ENCODE data around the gene LPP. TPM values are rescaled to one million over a fixed set of nuclear protein-coding genes. Genes with fewer than 3 reads are reported as not detected.

LPP gene
- total RNA-seq, 6 donors from 2014 or later: 86.0 to 196 (median 160) TPM

DNA sequence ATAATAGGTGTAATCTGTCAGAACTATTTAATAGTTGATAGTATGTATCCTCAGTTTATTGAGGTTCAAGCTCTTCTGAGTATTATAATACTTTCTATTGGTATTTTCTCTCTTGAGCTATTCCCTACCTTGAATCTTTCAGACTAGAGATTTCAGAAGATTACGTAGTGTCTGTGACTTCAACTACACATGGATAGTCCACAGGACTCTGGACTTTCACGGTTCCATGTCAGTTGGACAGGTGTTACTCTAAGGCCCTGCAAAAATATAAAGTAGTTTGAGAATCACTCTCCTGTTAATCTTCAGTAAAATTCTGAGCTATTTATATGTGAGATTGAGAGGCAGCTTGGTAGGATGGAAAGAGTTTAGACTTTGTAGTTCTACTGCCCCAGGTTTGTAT lies 664.3 kb downstream of the LPP start:
- no peaks in the 10 kb centered on the region for H3K9me3 ChIP-seq
- H3K4me3 ChIP-seq: no peak overlapping the region
- TF ChIP-seq POLR2AphosphoS5 (IDR thresholded peaks at IDR 0.05) (no peak), EP300 (IDR thresholded peaks at IDR 0.05) (no peak), POLR2A (IDR thresholded peaks at IDR 0.05) (no peak)
- TF ChIP-seq, protein P1, sequence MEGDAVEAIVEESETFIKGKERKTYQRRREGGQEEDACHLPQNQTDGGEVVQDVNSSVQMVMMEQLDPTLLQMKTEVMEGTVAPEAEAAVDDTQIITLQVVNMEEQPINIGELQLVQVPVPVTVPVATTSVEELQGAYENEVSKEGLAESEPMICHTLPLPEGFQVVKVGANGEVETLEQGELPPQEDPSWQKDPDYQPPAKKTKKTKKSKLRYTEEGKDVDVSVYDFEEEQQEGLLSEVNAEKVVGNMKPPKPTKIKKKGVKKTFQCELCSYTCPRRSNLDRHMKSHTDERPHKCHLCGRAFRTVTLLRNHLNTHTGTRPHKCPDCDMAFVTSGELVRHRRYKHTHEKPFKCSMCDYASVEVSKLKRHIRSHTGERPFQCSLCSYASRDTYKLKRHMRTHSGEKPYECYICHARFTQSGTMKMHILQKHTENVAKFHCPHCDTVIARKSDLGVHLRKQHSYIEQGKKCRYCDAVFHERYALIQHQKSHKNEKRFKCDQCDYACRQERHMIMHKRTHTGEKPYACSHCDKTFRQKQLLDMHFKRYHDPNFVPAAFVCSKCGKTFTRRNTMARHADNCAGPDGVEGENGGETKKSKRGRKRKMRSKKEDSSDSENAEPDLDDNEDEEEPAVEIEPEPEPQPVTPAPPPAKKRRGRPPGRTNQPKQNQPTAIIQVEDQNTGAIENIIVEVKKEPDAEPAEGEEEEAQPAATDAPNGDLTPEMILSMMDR (IDR thresholded peaks at IDR 0.05): no peak
- H3K27me3 ChIP-seq: no peaks in the 10 kb centered on the region
- peak overlapping the region in 3 of 4 donors; percentile 22 to 65 (median 32) for H3K27ac ChIP-seq
- H3K4me1 ChIP-seq: peaks cover 16 to 36% (median 27%) of the 10 kb centered on the region in 4 donors
- DNase-seq (no peak), ATAC-seq (ENCODE audit: low FRiP score in 2 of 2) (no peak)
- H3K36me3 ChIP-seq: no peaks in the 10 kb centered on the region
- 86 to 95% methylated on average over 2 of the region's 2 CpGs for WGBS, 2 donors

GRCh38 chr3:188819939-188820338 lies 666.0 kb downstream of the LPP start:
- WGBS, 2 donors: 68 to 79% methylated on average over 1 of the region's 1 CpG
- Histone ChIP-seq H3K4me3 (no peak overlapping the region), H3K9me3 (no peaks in the 10 kb centered on the region), H3K4me1 (peaks cover 16 to 36% (median 27%) of the 10 kb centered on the region in 4 donors), H3K27ac (peak overlapping the region in 3 of 4 donors; percentile 27 to 61 (median 28)), H3K27me3 (no peaks in the 10 kb centered on the region), H3K36me3 (no peaks in the 10 kb centered on the region)
- TF ChIP-seq EP300 (IDR thresholded peaks at IDR 0.05): peak in 2 of 4 donors; percentile 22 to 50
- TF ChIP-seq, protein P1 (IDR thresholded peaks at IDR 0.05): no peak
- peak in 1 of 2 donors; percentile 31 for TF ChIP-seq POLR2AphosphoS5 (IDR thresholded peaks at IDR 0.05)
- DNase-seq: peak in 1 of 2 donors; percentile 9
- peak in 1 of 2 donors; percentile 83 for ATAC-seq (ENCODE audit: low FRiP score in 2 of 2)

DNA sequence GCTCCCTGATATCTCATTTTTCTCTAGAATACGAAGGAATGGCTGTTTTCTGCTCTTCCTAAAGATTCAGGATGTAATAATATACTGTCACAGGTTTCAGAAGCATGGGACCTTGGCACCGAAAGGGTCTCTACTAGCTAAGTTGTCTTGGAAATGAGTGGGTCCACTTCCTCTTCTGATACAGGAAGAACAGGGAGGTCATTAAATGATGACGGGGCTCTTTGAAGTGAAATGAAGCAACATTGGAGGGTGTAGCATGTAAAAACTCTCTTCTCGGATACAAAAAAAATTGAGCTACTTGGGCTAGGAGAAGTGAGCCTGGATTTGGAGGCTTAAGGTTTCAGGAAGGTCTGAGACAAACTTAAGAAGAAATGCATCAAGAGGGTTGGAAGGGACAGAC lies 668.0 kb downstream of the LPP start:
- 70% methylated on average over 4 of the region's 4 CpGs for WGBS, 2 donors
- no peak for DNase-seq
- no peaks in the 10 kb centered on the region for H3K36me3 ChIP-seq
- ATAC-seq (ENCODE audit: low FRiP score in 2 of 2): peak in 1 of 2 donors; percentile 69
- H3K27ac ChIP-seq: peak overlapping the region in 3 of 4 donors; percentile 9 to 55 (median 36)
- no peak overlapping the region for H3K4me3 ChIP-seq
- peaks cover 13 to 32% (median 23%) of the 10 kb centered on the region in 4 donors for H3K4me1 ChIP-seq
- no peaks in the 10 kb centered on the region for H3K27me3 ChIP-seq
- TF ChIP-seq, protein P1 (IDR thresholded peaks at IDR 0.05): no peak
- peak in 1 of 4 donors; percentile 33 for TF ChIP-seq EP300 (IDR thresholded peaks at IDR 0.05)
- no peaks in the 10 kb centered on the region for H3K9me3 ChIP-seq

- ATAC-seq (ENCODE audit: low FRiP score in 2 of 2) (no peak), DNase-seq (no peak)
- WGBS, 2 donors: 72 to 80% methylated on average over 2 of the region's 2 CpGs
- no peaks in the 10 kb centered on the region for H3K9me3 ChIP-seq
- peaks cover 13 to 31% (median 19%) of the 10 kb centered on the region in 4 donors for H3K4me1 ChIP-seq
- TF ChIP-seq, protein P1 (IDR thresholded peaks at IDR 0.05): no peak
- no peak for TF ChIP-seq POLR2A (IDR thresholded peaks at IDR 0.05)
- no peak for TF ChIP-seq POLR2AphosphoS5 (IDR thresholded peaks at IDR 0.05)
- no peak for TF ChIP-seq EP300 (IDR thresholded peaks at IDR 0.05)
- H3K27ac ChIP-seq: peak overlapping the region in 3 of 4 donors; percentile 9 to 55 (median 36)
- no peak overlapping the region for H3K4me3 ChIP-seq
- H3K27me3 ChIP-seq: no peaks in the 10 kb centered on the region
- H3K36me3 ChIP-seq: no peaks in the 10 kb centered on the region
Observed at GRCh38 chr3:188822411-188822810, 668.5 kb downstream of the LPP start.

GRCh38 chr3:188824566-188824965 lies 670.6 kb downstream of the LPP start:
- ATAC-seq (ENCODE audit: low FRiP score in 2 of 2): no peak
- peaks cover 8 to 15% (median 13%) of the 10 kb centered on the region in 4 donors for H3K4me1 ChIP-seq
- H3K4me3 ChIP-seq: no peak overlapping the region
- H3K27me3 ChIP-seq: no peaks in the 10 kb centered on the region
- no peak for DNase-seq
- TF ChIP-seq EP300 (IDR thresholded peaks at IDR 0.05) (no peak), POLR2AphosphoS5 (IDR thresholded peaks at IDR 0.05) (no peak), POLR2A (IDR thresholded peaks at IDR 0.05) (no peak)
- TF ChIP-seq, protein P1 (IDR thresholded peaks at IDR 0.05): no peak
- no peaks in the 10 kb centered on the region for H3K36me3 ChIP-seq
- no peak overlapping the region for H3K27ac ChIP-seq
- 88 to 93% methylated on average over 8 of the region's 8 CpGs for WGBS, 2 donors
- H3K9me3 ChIP-seq: no peaks in the 10 kb centered on the region
